HG02798 (cell line): ENCODE results near the gene FRAS1.
"Not testable (repeated sequence)": the region's sequence is repeated elsewhere in the genome, so short reads cannot be mapped to it uniquely, and the experiment has no call there.

Source experiments
- ATAC-seq: cut with Tn5 transposase; IDR thresholded peaks from one replicate; pipeline ENCODE4 v1.9.1; 2021; ENCODE audit warnings: mild to moderate bottlenecking; ENCODE audit not compliant: unreplicated experiment, poor library complexity

FRAS1 gene

GRCh38 chr4:78250500-78250899, 193.4 kb downstream of the FRAS1 start:
- no peak for ATAC-seq

GRCh38 chr4:78252773-78253172, 195.7 kb downstream of the FRAS1 start:
- ATAC-seq: not testable (repeated sequence)

GRCh38 chr4:78254893-78255292, 197.8 kb downstream of the FRAS1 start:
- no peak for ATAC-seq

- no peak for ATAC-seq
Observed at GRCh38 chr4:78265006-78265405, 207.9 kb downstream of the FRAS1 start.

- no peak for ATAC-seq
Observed at GRCh38 chr4:78267790-78268189, 210.7 kb downstream of the FRAS1 start.

- no peak for ATAC-seq
Observed at GRCh38 chr4:78268597-78268996, 211.5 kb downstream of the FRAS1 start.

- ATAC-seq: not testable (repeated sequence)
Observed at GRCh38 chr4:78275450-78275849, 218.3 kb downstream of the FRAS1 start.

GRCh38 chr4:78286281-78286680, 229.2 kb downstream of the FRAS1 start:
- no peak for ATAC-seq

GRCh38 chr4:78288327-78288726, 231.2 kb downstream of the FRAS1 start:
- ATAC-seq: no peak

- ATAC-seq: no peak
Observed at GRCh38 chr4:78291277-78291676, 234.2 kb downstream of the FRAS1 start.

GRCh38 chr4:78292341-78292740, 235.2 kb downstream of the FRAS1 start:
- no peak for ATAC-seq

GRCh38 chr4:78292856-78293255, 235.7 kb downstream of the FRAS1 start:
- no peak for ATAC-seq

- ATAC-seq: no peak
Observed at GRCh38 chr4:78293348-78293747, 236.2 kb downstream of the FRAS1 start.

- ATAC-seq: no peak
Observed at GRCh38 chr4:78293821-78294301, 236.7 kb downstream of the FRAS1 start.

GRCh38 chr4:78296261-78296660, 239.1 kb downstream of the FRAS1 start:
- no peak for ATAC-seq

- no peak for ATAC-seq
Observed at GRCh38 chr4:78297116-78297800, 240.1 kb downstream of the FRAS1 start.

- ATAC-seq: no peak
Observed at GRCh38 chr4:78298618-78299017, 241.5 kb downstream of the FRAS1 start.

GRCh38 chr4:78299565-78299972, 242.4 kb downstream of the FRAS1 start:
- no peak for ATAC-seq

GRCh38 chr4:78307263-78307662, 250.1 kb downstream of the FRAS1 start:
- ATAC-seq: not testable (repeated sequence)

- no peak for ATAC-seq
Observed at GRCh38 chr4:78308517-78308916, 251.4 kb downstream of the FRAS1 start.

- no peak for ATAC-seq
Observed at GRCh38 chr4:78309352-78309751, 252.2 kb downstream of the FRAS1 start.

- ATAC-seq: no peak
Observed at GRCh38 chr4:78310007-78310739, 253.1 kb downstream of the FRAS1 start.
